Uterus (tissue), 2 donors: ENCODE results near the gene PLXND1.

Experiments used
- CTCF ChIP-seq, 4 experiments: fragments of 200-600 bp in 2 of 4; fragments of 450-650 bp in 2 of 4; sonication (generic) in 2 of 4; IDR thresholded peaks; one replicate each; pipeline ENCODE4 v1.5.1; 2016 to 2019; ENCODE audit warnings: antibody characterized with exemption in 4 of 4, mild to moderate bottlenecking in 2 of 4, moderate library complexity in 1 of 4
- POLR2A ChIP-seq, 2 donors: fragments of 450-650 bp; IDR thresholded peaks; one replicate each; pipeline ENCODE4 v1.6.1; 2016; ENCODE audit warnings: antibody characterized with exemption in 2 of 2, mild to moderate bottlenecking in 1 of 2, moderate library complexity in 1 of 2

DNA sequence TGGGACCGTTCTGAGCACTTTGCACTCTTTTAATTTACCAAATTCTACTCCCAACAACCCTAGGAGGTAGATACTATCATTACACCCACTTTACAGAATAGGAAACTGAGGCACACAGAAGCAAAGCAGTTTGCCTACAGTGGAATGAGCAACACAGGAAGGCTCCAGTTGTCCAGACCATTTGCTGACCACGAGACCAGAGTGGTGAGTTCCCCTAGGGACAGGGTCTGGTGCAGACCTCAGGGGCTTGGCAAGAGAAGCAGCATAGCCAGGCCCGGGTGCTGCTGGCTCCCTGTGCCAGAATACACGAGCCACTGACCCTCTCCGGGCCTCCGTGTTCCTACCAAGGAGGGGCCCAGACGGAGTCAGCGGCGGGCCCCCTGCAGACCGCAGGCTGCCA, 26.5 kb downstream of the PLXND1 start:
- TF ChIP-seq POLR2A (IDR thresholded peaks at IDR 0.05) (no peak), CTCF (IDR thresholded peaks at IDR 0.05) (no peak)
